ENCODE results near the gene FBLN5.
"Not testable (repeated sequence)": the region's sequence is repeated elsewhere in the genome, so short reads cannot be mapped to it uniquely, and the experiment has no call there.

Gene FBLN5

DNA sequence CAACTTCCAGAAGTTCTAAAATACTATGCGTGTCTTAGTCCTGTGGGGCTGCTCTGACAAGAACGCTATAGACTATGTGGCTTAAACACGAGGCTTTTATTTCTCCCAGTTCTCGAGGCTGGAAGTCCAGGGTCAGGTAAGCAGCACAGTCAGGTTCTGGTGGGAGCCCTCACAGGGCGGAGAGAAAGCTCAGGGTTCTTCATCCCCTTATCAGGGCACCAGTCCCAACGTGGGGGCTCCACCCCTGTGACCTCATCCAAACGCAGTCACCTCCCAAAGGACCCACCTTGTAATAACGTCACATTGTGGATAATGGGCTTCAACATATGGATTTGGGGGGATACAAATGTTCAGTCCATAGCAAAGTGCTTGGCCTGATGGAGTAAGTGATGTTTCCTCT lies 43.0 kb downstream of the FBLN5 start:
- no peak for DNase-seq

- DNase-seq, result no peak
Observed at GRCh38 chr14:91903070-91903469, 44.4 kb downstream of the FBLN5 start.

DNA sequence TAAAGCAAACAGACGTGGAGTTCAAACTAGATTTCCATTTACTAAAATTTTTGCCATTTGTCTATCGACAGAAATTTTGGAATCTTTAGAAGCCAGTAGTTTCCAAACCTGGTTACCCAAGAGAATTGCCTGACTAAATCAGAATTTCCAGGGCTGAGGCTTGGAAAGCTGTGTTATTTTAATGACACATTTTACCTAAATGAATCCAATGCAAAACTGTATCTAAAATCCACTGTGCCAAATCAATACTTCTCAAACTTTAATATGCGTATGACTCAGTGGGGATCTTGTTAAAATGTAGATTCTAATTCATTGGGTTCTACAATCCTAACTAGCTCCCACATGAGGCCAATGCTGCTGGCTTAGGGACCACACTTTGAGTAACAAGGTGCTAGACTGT lies 45.2 kb downstream of the FBLN5 start:
- no peak for DNase-seq

DNA sequence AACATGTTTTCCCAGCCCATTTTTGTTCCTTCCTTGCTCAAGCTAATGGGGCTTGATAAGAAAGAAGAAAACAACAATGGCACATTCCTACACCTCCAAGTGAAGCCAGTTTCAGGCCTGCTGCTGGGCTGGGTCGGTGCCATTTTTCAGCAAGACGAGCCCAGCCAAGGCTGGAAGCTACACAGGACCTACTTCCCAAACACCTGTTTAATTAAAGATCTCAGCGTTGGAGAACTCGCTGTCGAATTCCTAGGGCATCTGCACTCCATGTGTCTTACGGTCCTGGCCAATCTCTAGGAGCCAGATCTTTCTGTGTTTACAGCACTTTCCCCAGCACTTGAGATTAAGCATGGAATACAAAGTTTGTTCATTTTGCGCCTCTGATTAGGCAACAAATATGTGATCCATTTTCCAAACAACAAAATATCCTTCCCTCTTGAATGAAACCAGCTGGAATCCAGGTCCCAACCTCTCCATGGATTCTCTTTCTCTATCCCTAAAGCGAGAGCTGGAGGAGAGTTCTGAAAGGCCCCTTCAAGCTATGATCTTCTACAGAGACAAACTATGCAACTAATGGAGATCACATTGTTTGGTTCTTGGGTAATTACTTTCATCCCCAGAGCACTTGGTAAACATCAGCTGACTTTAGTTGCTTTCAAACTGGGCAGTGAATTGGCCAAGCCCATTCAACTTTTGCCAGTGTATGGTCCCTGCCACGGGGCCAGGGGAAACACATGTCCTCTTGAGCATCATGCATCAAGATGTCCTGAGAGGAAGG lies 45.9 kb downstream of the FBLN5 start:
- DNase-seq, result no peak

- DNase-seq, result no peak
Observed at GRCh38 chr14:91899806-91900205, 47.7 kb downstream of the FBLN5 start.

GRCh38 chr14:91899213-91899612 lies 48.3 kb downstream of the FBLN5 start:
- DNase-seq, result no peak

GRCh38 chr14:91898372-91898771 lies 49.1 kb downstream of the FBLN5 start:
- DNase-seq, result no peak

DNA sequence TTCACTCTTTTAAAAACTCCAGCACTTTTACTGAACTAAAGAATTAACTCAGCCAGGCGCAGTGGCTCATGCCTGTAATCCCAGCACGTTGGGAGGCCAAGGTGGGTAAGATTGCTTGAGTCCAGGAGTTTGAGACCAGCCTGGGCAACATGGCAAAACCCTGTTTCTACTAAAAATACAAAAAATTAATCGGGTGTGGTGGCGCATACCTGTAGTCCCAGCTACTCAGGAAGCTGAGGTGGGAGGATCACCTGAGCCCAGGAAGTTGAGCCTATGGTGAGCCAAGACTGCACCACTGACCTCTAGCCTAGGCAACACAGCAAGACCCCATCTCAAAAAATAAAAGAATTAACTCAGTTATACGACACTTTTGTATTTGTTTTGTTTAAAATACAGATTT lies 49.8 kb downstream of the FBLN5 start:
- DNase-seq, result not testable (repeated sequence)

DNA sequence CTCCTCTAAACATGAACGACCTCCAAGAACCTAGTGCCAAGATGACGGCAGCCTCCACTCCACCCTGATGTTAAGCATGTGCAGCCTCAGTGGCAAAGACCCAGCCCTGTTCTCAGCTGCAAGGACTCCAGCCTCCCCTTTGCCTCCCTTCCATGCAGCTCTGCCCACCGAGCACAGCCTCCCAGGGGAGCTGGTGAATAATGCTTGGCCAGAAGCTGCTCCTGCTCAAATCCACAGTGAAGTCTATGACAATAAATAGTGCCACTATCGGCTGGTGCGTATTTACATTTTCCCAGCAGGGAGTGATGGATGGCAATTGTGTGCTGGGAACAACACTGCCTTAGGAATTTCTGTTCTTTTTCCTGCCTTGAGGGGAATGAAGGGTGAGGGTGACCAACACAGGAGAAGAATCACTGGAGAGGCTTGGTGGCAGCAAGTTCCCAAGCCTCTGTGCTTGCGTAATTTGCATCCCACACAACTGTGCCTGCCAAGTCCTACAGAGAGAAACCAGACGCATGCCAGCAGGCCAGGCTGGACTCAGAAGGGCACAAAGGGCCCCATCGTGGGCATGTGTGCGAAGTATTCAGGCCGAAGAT lies 50.3 kb downstream of the FBLN5 start:
- no peak for DNase-seq

- DNase-seq, result no peak
Observed at GRCh38 chr14:91896419-91896818, 51.1 kb downstream of the FBLN5 start.

DNA sequence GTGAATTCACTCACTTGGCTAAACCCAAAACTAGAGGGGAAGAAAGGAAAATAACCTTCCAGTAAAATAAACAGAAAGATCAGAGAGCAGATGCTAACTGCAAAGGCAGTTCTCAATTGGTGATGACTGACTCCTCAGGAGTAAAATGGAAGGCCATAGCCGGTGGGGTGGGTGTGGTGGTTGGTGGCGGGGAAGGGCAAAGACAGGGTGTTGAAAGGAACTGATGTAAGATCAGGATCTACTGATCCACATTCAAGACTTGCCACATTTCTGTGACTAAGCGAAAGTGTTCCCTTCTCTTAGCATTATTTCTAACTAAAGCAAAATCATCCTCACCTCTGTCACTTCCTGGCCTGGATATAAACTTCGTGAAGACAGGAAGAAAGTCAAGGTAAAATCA lies 53.8 kb downstream of the FBLN5 start:
- no peak for DNase-seq

DNA sequence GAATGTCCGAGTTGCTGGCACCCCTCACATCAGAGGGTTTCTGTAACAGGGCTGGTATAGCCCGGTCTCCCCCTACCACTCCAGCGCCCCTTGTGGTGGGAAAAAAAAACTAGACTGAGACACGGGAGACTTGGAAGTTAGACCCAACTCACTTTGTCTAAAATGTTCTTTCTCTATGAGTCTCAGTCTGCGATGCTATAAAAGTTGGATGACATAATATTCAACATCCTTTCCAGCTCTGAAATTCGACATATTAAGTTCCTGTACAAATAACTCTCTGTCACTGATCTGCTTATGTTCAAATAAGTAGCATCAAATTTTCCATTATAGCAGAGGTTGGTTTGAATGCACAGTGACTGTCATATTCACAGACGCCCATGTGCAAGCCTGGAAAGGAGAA lies 54.5 kb downstream of the FBLN5 start:
- DNase-seq, result no peak

- no peak for DNase-seq
Observed at GRCh38 chr14:91891721-91892220, 55.7 kb downstream of the FBLN5 start.

DNA sequence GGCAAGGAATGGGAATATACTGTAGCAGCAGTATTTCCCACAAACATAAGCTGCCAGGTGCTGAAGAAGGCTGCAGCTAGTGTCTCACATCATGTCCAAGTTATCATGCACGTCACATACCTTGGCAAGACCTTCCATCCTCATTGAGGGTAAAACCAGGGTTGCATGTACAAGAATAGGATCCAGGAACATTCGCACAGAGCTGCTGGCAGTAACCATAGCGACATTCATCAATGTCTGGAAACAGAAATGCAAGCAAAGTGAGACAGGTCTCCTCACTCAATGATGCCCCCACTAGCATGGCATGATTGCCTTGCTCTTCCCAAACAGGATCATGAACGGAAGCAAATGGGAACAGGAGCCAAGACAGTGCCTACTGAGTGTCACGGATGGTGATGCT lies 56.4 kb downstream of the FBLN5 start:
- no peak for DNase-seq

- no peak for DNase-seq
Observed at GRCh38 chr14:91890291-91890749, 57.2 kb downstream of the FBLN5 start.

DNA sequence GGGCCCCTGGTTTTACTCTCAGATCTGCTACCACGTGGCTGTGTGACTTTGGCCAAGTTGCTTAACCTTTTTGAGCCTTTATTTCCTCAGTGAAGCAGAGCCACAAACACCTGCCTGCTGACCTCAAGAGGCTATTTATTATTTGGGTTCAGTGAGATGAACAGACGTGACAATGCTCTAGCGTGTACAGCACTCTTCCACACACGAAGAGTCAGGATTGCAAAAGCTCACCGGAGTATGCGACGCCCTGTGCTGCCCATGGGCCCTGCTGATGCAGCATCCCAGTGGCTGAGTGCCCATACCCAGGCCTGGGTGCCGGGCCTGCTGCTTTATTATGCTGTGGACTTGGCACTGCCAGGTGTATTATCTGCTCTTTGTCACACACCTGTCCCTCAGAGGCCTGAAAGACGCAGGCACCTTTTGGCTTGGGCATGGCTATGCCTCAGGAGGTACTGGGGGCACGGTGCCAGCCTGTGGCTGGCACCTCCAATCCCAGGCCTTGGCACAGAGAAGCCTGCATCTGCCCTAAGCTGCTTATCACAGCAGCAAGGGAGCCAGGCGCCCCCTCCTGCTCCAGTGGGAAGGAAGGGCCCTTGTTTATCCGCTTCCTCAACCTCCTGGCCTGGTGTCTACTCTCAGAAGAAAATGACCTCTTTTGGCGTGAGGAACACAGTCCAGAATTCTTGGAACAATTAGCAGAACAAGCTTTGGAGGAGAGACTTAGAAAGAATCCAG lies 57.9 kb downstream of the FBLN5 start:
- DNase-seq, result no peak

- DNase-seq, result no peak
Observed at GRCh38 chr14:91888641-91889476, 58.6 kb downstream of the FBLN5 start.

DNA sequence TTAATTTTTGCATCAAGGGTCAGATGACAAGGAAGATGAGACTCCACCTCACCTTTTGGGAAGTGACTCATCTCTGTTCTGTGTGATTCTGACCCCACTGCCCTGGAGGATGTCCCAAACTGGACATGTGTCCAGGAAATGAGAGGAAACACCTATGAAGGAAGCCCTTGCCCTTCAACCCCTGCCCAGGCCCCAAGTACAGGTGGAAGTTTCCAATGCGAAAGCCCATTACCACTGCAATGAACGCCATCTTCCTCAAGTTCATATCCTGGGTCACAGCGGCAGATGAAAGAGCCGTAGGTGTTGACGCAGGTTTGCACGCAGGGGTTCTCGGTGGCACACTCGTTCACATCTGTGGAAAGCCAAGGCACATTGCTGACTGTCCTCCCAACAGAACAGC lies 60.5 kb downstream of the FBLN5 start:
- DNase-seq, result no peak

DNA sequence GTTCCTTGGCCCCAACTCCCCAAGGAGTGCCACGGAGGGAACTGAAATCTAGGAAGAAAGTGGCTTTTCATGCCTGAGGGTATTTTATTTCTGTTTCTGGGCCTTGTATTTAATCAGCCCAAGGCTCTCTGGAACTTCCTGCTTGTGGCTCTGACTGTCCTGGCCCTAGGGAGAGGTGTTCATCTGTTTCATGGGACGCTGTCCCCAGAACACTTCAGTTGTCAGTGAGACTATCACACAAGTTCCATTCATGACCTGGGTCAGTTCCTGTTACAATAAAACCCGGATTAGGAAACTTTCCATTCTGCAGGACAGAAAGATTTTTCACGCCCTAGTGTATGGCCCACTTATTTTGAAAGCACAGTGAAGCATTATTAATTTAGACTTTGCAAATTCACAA lies 61.7 kb downstream of the FBLN5 start:
- no peak for DNase-seq

DNA sequence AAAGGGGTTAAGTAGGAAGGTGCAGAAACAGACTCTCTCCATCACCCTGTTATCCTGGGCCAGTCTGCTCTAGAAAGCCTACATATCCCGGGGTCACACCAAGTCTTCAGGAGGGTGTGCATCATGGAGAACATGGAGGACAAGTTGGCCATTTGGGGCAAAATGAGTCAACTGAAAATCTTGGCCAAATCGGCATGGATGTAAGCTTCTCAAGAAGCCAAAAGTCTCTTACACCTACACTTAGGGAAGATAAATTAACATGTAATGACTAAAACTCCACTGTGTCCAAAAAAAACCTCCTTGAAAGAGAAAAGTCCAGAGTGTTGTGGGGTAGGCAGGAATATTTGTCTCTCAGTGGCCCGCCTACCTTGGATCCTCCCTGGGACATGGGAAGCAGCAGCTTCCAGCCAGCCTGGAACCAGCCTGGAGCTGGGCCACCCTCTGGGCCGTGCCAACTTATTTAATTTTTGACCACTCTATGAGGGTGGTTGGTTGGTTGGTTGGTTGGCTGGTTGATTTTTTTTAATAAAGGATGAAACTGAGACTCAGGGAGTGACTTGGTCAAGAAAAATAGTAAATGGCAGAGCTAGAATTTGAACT lies 62.3 kb downstream of the FBLN5 start:
- no peak for DNase-seq

GRCh38 chr14:91884664-91885063 lies 62.8 kb downstream of the FBLN5 start:
- no peak for DNase-seq

GRCh38 chr14:91883753-91884152 lies 63.7 kb downstream of the FBLN5 start:
- no peak for DNase-seq

DNA sequence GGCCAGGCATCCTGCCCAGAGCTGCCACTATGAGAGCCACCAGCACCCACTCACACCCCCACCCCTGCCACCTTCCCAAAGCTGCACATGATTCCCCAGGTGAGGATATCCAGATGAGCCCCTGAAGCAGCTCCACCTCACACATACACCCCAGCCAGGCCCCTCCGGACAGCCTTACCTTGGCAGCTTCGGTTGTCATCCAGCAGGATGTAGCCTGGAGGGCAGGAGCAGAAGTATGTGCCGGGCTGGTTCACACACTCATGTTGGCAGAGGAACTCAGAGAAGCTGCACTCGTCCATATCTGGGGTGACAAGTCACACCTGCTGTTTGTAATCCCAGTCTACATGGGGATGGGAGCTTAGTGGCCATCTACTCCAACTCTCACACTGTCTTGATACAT lies 64.7 kb downstream of the FBLN5 start:
- DNase-seq, result no peak
